SU-DHL-6 (cell line): ENCODE results near the gene ANKS6.

ENCODE experiments used
- H2AFZ ChIP-seq: fragments of 200-600 bp; sonication (generic); 2 replicates; pipeline ENCODE4 v1.6.1; 2014; ENCODE audit warnings: low read depth, mild to moderate bottlenecking, moderate library complexity, mixed read lengths, antibody characterized with exemption, low read length; ENCODE audit not compliant: severe bottlenecking
- H3F3A ChIP-seq: fragments of 200-600 bp; shearing (Covaris generic); 2 replicates; pipeline ENCODE4 v1.6.0; 2016; ENCODE audit warnings: antibody characterized with exemption, mild to moderate bottlenecking; ENCODE audit not compliant: insufficient read depth
- H3K27ac ChIP-seq: fragments of 200-600 bp; sonication (generic); 2 replicates; pipeline ENCODE4 v1.5.1; 2016; ENCODE audit warnings: low read depth, mild to moderate bottlenecking, low read length, moderate library complexity, mixed read lengths
- H3K27me3 ChIP-seq: fragments of 200-600 bp; sonication (generic), shearing (Covaris generic); 2 replicates; pipeline ENCODE4 v1.6.0; 2014; ENCODE audit warnings: mild to moderate bottlenecking, low read length
- H3K36me3 ChIP-seq: fragments of 200-600 bp; sonication (generic); 2 replicates; pipeline ENCODE4 v1.6.1; 2014; ENCODE audit warnings: mild to moderate bottlenecking, low read length, mixed read lengths
- H3K4me2 ChIP-seq: fragments of 300-600, 200-600 bp; shearing (Covaris generic), sonication (generic); 2 replicates; pipeline ENCODE4 v1.6.0; 2014; ENCODE audit warnings: low read length, low read depth, mild to moderate bottlenecking; ENCODE audit not compliant: poor library complexity, severe bottlenecking
- H3K4me3 ChIP-seq: fragments of 200-600 bp; sonication (generic); 2 replicates; pipeline ENCODE4 v1.5.1; 2014; ENCODE audit warnings: antibody characterized with exemption, low read length, mild to moderate bottlenecking, mixed read lengths; ENCODE audit not compliant: insufficient read depth, poor library complexity, severe bottlenecking
- H3K79me2 ChIP-seq: fragments of 200-600 bp; sonication (generic); 2 replicates; pipeline ENCODE4 v1.6.1; 2014; ENCODE audit warnings: mild to moderate bottlenecking, low read length, moderate library complexity; ENCODE audit not compliant: insufficient read depth
- H3K9ac ChIP-seq: fragments of 200-600 bp; sonication (generic); 2 replicates; pipeline ENCODE4 v1.7.0; 2014; ENCODE audit warnings: mild to moderate bottlenecking, low read length
- H3K9me2 ChIP-seq: fragments of 200-600 bp; sonication (generic); replicated peaks from 2 replicates; pipeline ENCODE4 v1.6.1; 2014; ENCODE audit warnings: low read length; ENCODE audit not compliant: insufficient read depth
- H3K9me3 ChIP-seq: fragments of 200-600 bp; sonication (generic); 2 replicates; pipeline ENCODE4 v1.6.1; 2014; ENCODE audit warnings: low read length, mixed read lengths; ENCODE audit not compliant: insufficient read depth
- H4K20me1 ChIP-seq: fragments of 200-600 bp; sonication (generic); 2 replicates; pipeline ENCODE4 v1.6.1; 2014; ENCODE audit warnings: low read depth, mild to moderate bottlenecking, antibody characterized with exemption, low read length, moderate library complexity, mixed read lengths
- CTCF ChIP-seq: fragments of 200-600 bp; sonication (generic); IDR thresholded peaks from one replicate; pipeline ENCODE4 v1.5.1; 2017; ENCODE audit warnings: antibody characterized with exemption, mild to moderate bottlenecking, low read length, moderate library complexity; ENCODE audit not compliant: insufficient read depth, poor library complexity, severe bottlenecking
- EZH2phosphoT487 ChIP-seq: fragments of 200-600 bp; sonication (generic), shearing (Covaris generic); conservative IDR thresholded peaks from 2 replicates; pipeline ENCODE4 v1.6.1; 2018; ENCODE audit warnings: mild to moderate bottlenecking, antibody characterized with exemption, low read length, moderate library complexity, mixed read lengths

Gene ANKS6

GRCh38 chr9:98766586-98766985, 29.8 kb downstream of the ANKS6 start:
- no peaks in the 10 kb centered on the region for H3F3A ChIP-seq
- no peaks in the 10 kb centered on the region for H3K79me2 ChIP-seq
- no peak overlapping the region for H2AFZ ChIP-seq
- TF ChIP-seq CTCF (no peak), EZH2phosphoT487 (no peak)
- no peak overlapping the region for H3K4me2 ChIP-seq
- H3K9me3 ChIP-seq = no peaks in the 10 kb centered on the region
- no peaks in the 10 kb centered on the region for H3K9me2 ChIP-seq
- no peak overlapping the region for H3K9ac ChIP-seq
- no peak overlapping the region for H3K4me3 ChIP-seq
- no peaks in the 10 kb centered on the region for H3K27me3 ChIP-seq
- no peak overlapping the region for H3K27ac ChIP-seq
- no peaks in the 10 kb centered on the region for H4K20me1 ChIP-seq
- 0 out of 2 replicates have a peak, but pooled peaks cover 3% of the 10 kb centered on the region for H3K36me3 ChIP-seq

GRCh38 chr9:98765256-98765655, 31.1 kb downstream of the ANKS6 start:
- Histone ChIP-seq H3K9me3 (no peaks in the 10 kb centered on the region), H3K27me3 (no peaks in the 10 kb centered on the region), H4K20me1 (no peaks in the 10 kb centered on the region), H3K27ac (no peak overlapping the region), H3K4me2 (no peak overlapping the region), H3K36me3 (0 out of 2 replicates have a peak, but pooled peaks cover under 1% of the 10 kb centered on the region), H2AFZ (no peak overlapping the region), H3K4me3 (no peak overlapping the region), H3K9ac (no peak overlapping the region), H3K9me2 (no peaks in the 10 kb centered on the region), H3F3A (no peaks in the 10 kb centered on the region), H3K79me2 (no peaks in the 10 kb centered on the region)
- TF ChIP-seq CTCF (no peak), EZH2phosphoT487 (no peak)

GRCh38 chr9:98763986-98764745, 32.2 kb downstream of the ANKS6 start:
- no peak for TF ChIP-seq CTCF
- TF ChIP-seq EZH2phosphoT487 = no peak
- Histone ChIP-seq H3K36me3 (no peaks in the 10 kb centered on the region), H3K79me2 (no peaks in the 10 kb centered on the region), H3K9me3 (no peaks in the 10 kb centered on the region), H3K4me3 (no peak overlapping the region), H3K9ac (no peak overlapping the region), H3K9me2 (no peaks in the 10 kb centered on the region), H2AFZ (no peak overlapping the region), H4K20me1 (no peaks in the 10 kb centered on the region), H3K27ac (no peak overlapping the region), H3K4me2 (no peak overlapping the region), H3K27me3 (no peaks in the 10 kb centered on the region), H3F3A (no peaks in the 10 kb centered on the region)
